H1 (cell line): ENCODE results near the gene TBC1D22A. TPM values are rescaled to one million over a fixed set of nuclear protein-coding genes. Genes with fewer than 3 reads are reported as not detected.

Experiments used
- CTCF ChIA-PET: fragments of 300-600 bp; sonication (Branson Sonifier 250); formaldehyde crosslinking; loops from one replicate; lab custom pipeline; 2021; ENCODE audit not compliant: partially characterized antibody; lab: Charles Lee
- POLR2A ChIA-PET: fragments of 300-600 bp; sonication (Branson Sonifier 250); formaldehyde crosslinking; loops from one replicate; lab custom pipeline; 2021; ENCODE audit warnings: inconsistent platforms; ENCODE audit not compliant: partially characterized antibody; lab: Charles Lee
- DNase-seq, 2 experiments: peaks; one replicate each; pipeline versions ENCODE4 v3.0.0 to v3.0.0-alpha.2; 2010 to 2022; ENCODE audit warnings: low spot score in 2 of 2, low read depth in 1 of 2, mixed read lengths in 1 of 2
- FAIRE-seq: peaks from 2 replicates; lab custom pipeline; 2011; peaks lifted over from hg19 to GRCh38; lab: Jason Lieb, UNC
- H2AFZ ChIP-seq: 2 replicates; pipeline ENCODE4 v1.8.1; 2012; ENCODE audit warnings: low read length, inconsistent platforms
- H2AK5ac ChIP-seq: 2 replicates; pipeline ENCODE4 v1.6.1; 2013; ENCODE audit warnings: low read depth, low read length
- H2BK120ac ChIP-seq: replicated peaks from 2 replicates; pipeline ENCODE3; 2013; ENCODE audit warnings: low read depth, low read length, inconsistent platforms
- H2BK12ac ChIP-seq: 2 replicates; pipeline ENCODE4 v1.6.1; 2013; ENCODE audit warnings: low read depth, low read length
- H2BK15ac ChIP-seq: 2 replicates; pipeline ENCODE4 v1.6.1; 2013; ENCODE audit warnings: low read length
- H2BK20ac ChIP-seq: 2 replicates; pipeline ENCODE4 v1.6.1; 2013; ENCODE audit warnings: low read length
- H2BK5ac ChIP-seq: 2 replicates; pipeline ENCODE4 v1.6.1; 2013; ENCODE audit warnings: low read depth, low read length
- H3K14ac ChIP-seq: 2 replicates; pipeline ENCODE4 v1.6.1; 2013; ENCODE audit warnings: inconsistent platforms; ENCODE audit not compliant: insufficient read length
- H3K18ac ChIP-seq: 2 replicates; pipeline ENCODE4 v1.6.1; 2013; ENCODE audit warnings: low read length; ENCODE audit errors: extremely low read depth
- H3K23ac ChIP-seq: 2 replicates; pipeline ENCODE4 v1.6.1; 2013; ENCODE audit warnings: inconsistent platforms; ENCODE audit not compliant: insufficient read length
- H3K23me2 ChIP-seq: 2 replicates; pipeline ENCODE4 v1.6.1; 2013; ENCODE audit warnings: low read depth, low read length
- H3K27ac ChIP-seq: 2 replicates; pipeline ENCODE4 v1.6.1; 2011; ENCODE audit warnings: low read depth, low read length, inconsistent platforms
- H3K27me3 ChIP-seq, 4 experiments: replicated peaks in 1 of 4; 1 replicate in 1 of 4; 2 replicates in 3 of 4; pipeline versions ENCODE4 v1.6.1 to v1.8.1; 2011 to 2013; ENCODE audit warnings: low read length in 3 of 4, mild to moderate bottlenecking in 3 of 4, inconsistent platforms in 2 of 4, mixed read lengths in 2 of 4, moderate library complexity in 1 of 4; ENCODE audit not compliant: control insufficient read depth in 3 of 4, insufficient read depth in 3 of 4; ENCODE audit errors: extremely low read depth in 1 of 4
- H3K36me3 ChIP-seq, 4 experiments: 2 replicates each; pipeline versions ENCODE4 v1.6.1 to v1.8.1; 2011 to 2013; ENCODE audit warnings: mild to moderate bottlenecking in 4 of 4, low read length in 3 of 4, moderate library complexity in 2 of 4, control low read depth in 1 of 4, inconsistent platforms in 1 of 4; ENCODE audit not compliant: insufficient read depth in 4 of 4, control insufficient read depth in 2 of 4
- H3K4ac ChIP-seq: replicated peaks from 2 replicates; pipeline ENCODE3; 2013; ENCODE audit warnings: low read length, low read depth, mixed read lengths, inconsistent platforms; ENCODE audit not compliant: insufficient read length
- H3K4me1 ChIP-seq, 4 experiments: replicated peaks in 1 of 4; 1 replicate in 1 of 4; 2 replicates in 3 of 4; pipeline versions ENCODE4 v1.6.1 to v1.8.1; 2011 to 2013; ENCODE audit warnings: low read length in 3 of 4, inconsistent platforms in 2 of 4, mixed read lengths in 1 of 4; ENCODE audit not compliant: insufficient read depth in 4 of 4, control insufficient read depth in 3 of 4
- H3K4me2 ChIP-seq, 2 experiments: 2 replicates each; pipeline versions ENCODE4 v1.6.1 to v1.8.1; 2011 to 2013; ENCODE audit warnings: low read depth in 2 of 2, low read length in 2 of 2, control low read depth in 1 of 2, inconsistent platforms in 1 of 2, mild to moderate bottlenecking in 1 of 2; ENCODE audit not compliant: insufficient read depth in 1 of 2
- H3K4me3 ChIP-seq, 4 experiments: fragments of 200-600, 300-600 bp in 1 of 4; sonication (generic), shearing (Covaris generic), sonication (Bioruptor Twin) in 1 of 4; 2 replicates each; pipeline versions ENCODE4 v1.5.1 to v1.8.1; 2011 to 2016; ENCODE audit warnings: low read length in 4 of 4, low read depth in 3 of 4, control low read depth in 2 of 4, inconsistent platforms in 2 of 4, mild to moderate bottlenecking in 2 of 4, mixed read lengths in 1 of 4, moderate library complexity in 1 of 4; ENCODE audit not compliant: insufficient read depth in 2 of 4; ENCODE audit errors: extremely low read depth in 1 of 4
- H3K56ac ChIP-seq: replicated peaks from 2 replicates; pipeline ENCODE3; 2013; ENCODE audit warnings: low read depth, mild to moderate bottlenecking, mixed read lengths, low read length, inconsistent platforms; ENCODE audit not compliant: insufficient read length
- H3K79me1 ChIP-seq: 2 replicates; pipeline ENCODE4 v1.6.1; 2013; ENCODE audit warnings: low read depth, low read length, control low read depth
- H3K79me2 ChIP-seq, 2 experiments: 2 replicates each; pipeline versions ENCODE4 v1.6.1 to v1.8.1; 2012 to 2013; ENCODE audit warnings: low read length in 2 of 2, mild to moderate bottlenecking in 2 of 2, inconsistent platforms in 1 of 2; ENCODE audit not compliant: insufficient read depth in 2 of 2, control insufficient read depth in 1 of 2
- H3K9ac ChIP-seq, 4 experiments: replicated peaks in 1 of 4; 1 replicate in 1 of 4; 2 replicates in 3 of 4; pipeline versions ENCODE4 v1.6.1 to v1.8.1; 2011 to 2013; ENCODE audit warnings: low read depth in 3 of 4, low read length in 3 of 4, control low read depth in 2 of 4, mild to moderate bottlenecking in 2 of 4, moderate library complexity in 2 of 4, inconsistent platforms in 1 of 4; ENCODE audit errors: extremely low read depth in 1 of 4
- H3K9me3 ChIP-seq, 2 experiments: 2 replicates each; pipeline versions ENCODE4 v1.6.1 to v1.8.1; 2012 to 2013; ENCODE audit warnings: mild to moderate bottlenecking in 2 of 2, moderate library complexity in 2 of 2, control low read depth in 1 of 2, inconsistent platforms in 1 of 2, low read depth in 1 of 2, low read length in 1 of 2, mixed read lengths in 1 of 2; ENCODE audit not compliant: insufficient read depth in 2 of 2
- H4K20me1 ChIP-seq, 2 experiments: replicated peaks in 1 of 2; 2 replicates each; pipeline versions ENCODE3 to v1.8.1; 2011 to 2013; ENCODE audit warnings: inconsistent platforms in 2 of 2, low read length in 2 of 2, mild to moderate bottlenecking in 1 of 2; ENCODE audit not compliant: insufficient read depth in 2 of 2, control insufficient read depth in 1 of 2
- H4K5ac ChIP-seq: 2 replicates; pipeline ENCODE4 v1.6.1; 2013; ENCODE audit warnings: low read length, low read depth, mixed read lengths, inconsistent platforms; ENCODE audit not compliant: insufficient read length
- H4K8ac ChIP-seq: 2 replicates; pipeline ENCODE4 v1.8.0; 2013; ENCODE audit warnings: mild to moderate bottlenecking, moderate library complexity, low read length, inconsistent platforms; ENCODE audit not compliant: insufficient read depth; ENCODE audit errors: extremely low read depth
- H4K91ac ChIP-seq: replicated peaks from 2 replicates; pipeline ENCODE3; 2013; ENCODE audit warnings: low read length, mixed read lengths, inconsistent platforms; ENCODE audit not compliant: insufficient read length
- EGR1 ChIP-seq: IDR thresholded peaks from 2 replicates; pipeline ENCODE4 v1.6.1; 2011; ENCODE audit warnings: low read depth, low read length, borderline replicate concordance
- KDM4A ChIP-seq: IDR thresholded peaks from one replicate; pipeline ENCODE4 v1.7.1; 2012; ENCODE audit warnings: low read depth, mild to moderate bottlenecking, moderate library complexity, low read length, inconsistent platforms; ENCODE audit not compliant: severe bottlenecking
- MAX ChIP-seq: IDR thresholded peaks from 2 replicates; pipeline ENCODE4 v1.6.1; 2012; ENCODE audit warnings: inconsistent platforms
- POLR2A ChIP-seq, 2 experiments: IDR thresholded peaks; 1 replicate in 1 of 2; 2 replicates in 1 of 2; pipeline ENCODE4 v1.6.1; 2011; ENCODE audit warnings: low read depth in 2 of 2, low read length in 2 of 2, mild to moderate bottlenecking in 2 of 2; ENCODE audit errors: control extremely low read depth in 1 of 2
- POLR2AphosphoS5 ChIP-seq: IDR thresholded peaks from 2 replicates; pipeline ENCODE4 v1.6.1; 2011; ENCODE audit warnings: low read depth, low read length
- TCF12 ChIP-seq: IDR thresholded peaks from 2 replicates; pipeline ENCODE4 v1.6.1; 2011; ENCODE audit warnings: low read depth, mild to moderate bottlenecking, low read length
- USF2 ChIP-seq: IDR thresholded peaks from 2 replicates; pipeline ENCODE4 v1.6.1; 2011; ENCODE audit warnings: low read length, improper control_type of control experiment
- WGBS, 2 experiments: shearing (Covaris generic) in 1 of 2; methylation state at CpG; one replicate each; pipeline versions ENCODE4 v1.1.6 to v1.1.7; 2013 to 2015; ENCODE audit warnings: low lambda C conversion rate in 2 of 2, mixed read lengths in 2 of 2, inconsistent platforms in 1 of 2, low coverage in 1 of 2, missing lambda C conversion rate in 1 of 2; ENCODE audit not compliant: insufficient replicate concordance in 2 of 2, insufficient coverage in 1 of 2, insufficient read length in 1 of 2; ENCODE audit errors: extremely low coverage in 1 of 2, missing lambda C conversion rate in 1 of 2; 5-methylcytosine and 5-hydroxymethylcytosine counted together
- polyA plus RNA-seq, 7 experiments: library from polyadenylated mRNA; depleted of rRNA in 3 of 7; stranded (reverse) in 5 of 7; unstranded in 2 of 7; fragments of >200 nt in 5 of 7; fragments of 200-250 nt in 2 of 7; gene quantifications; 1 replicate in 5 of 7; 2 replicates in 1 of 7; 4 replicates in 1 of 7; pipeline versions ENCODE4 v1.2.1 to v1.2.3, GENCODE V29; 2011 to 2013; ENCODE audit warnings: missing spikeins in 2 of 7, mixed read lengths in 2 of 7
- total RNA-seq: library from RNA; stranded (reverse); fragmentation: NEBNext Ultra II Directional; extraction: Animal tissue kit (Norgen Biotek cat#: 25700); gene quantifications from 2 replicates; pipeline ENCODE4 v1.2.1, GENCODE V29; 2021

TBC1D22A gene
- total and polyA plus RNA-seq, 2 of the 8 experiments (the other 6 are each of a cell fraction or from before 2014, with no cell fraction given): 11.9 to 18.4 TPM

GRCh38 chr22:47150426-47150825, 388.0 kb downstream of the TBC1D22A start:
- H3K4me2 ChIP-seq: no peak overlapping the region
- no peaks in the 10 kb centered on the region for H3K27me3 ChIP-seq
- H3K79me2 ChIP-seq: no peaks in the 10 kb centered on the region
- CTCF ChIA-PET: no interaction called here
- no peak overlapping the region for H2BK15ac ChIP-seq
- peaks cover 2 to 3% of the 10 kb centered on the region in 2 experiments for H4K20me1 ChIP-seq
- H2BK5ac ChIP-seq: no peak overlapping the region
- H3K4me1 ChIP-seq: no peaks in the 10 kb centered on the region
- POLR2A ChIA-PET: no interaction called here
- no peaks in the 10 kb centered on the region for H3K79me1 ChIP-seq
- H2BK12ac ChIP-seq: no peak overlapping the region
- DNase-seq (no peak), FAIRE-seq (no peak)
- no peak overlapping the region for H3K27ac ChIP-seq
- no peak overlapping the region for H2BK20ac ChIP-seq
- H3K9me3 ChIP-seq: no peaks in the 10 kb centered on the region; a peak in 1 of 4 replicates
- no peak overlapping the region for H2AK5ac ChIP-seq
- no peak overlapping the region for H3K18ac ChIP-seq
- no peaks in the 10 kb centered on the region for H3K23me2 ChIP-seq
- H2AFZ ChIP-seq: no peak overlapping the region
- H4K91ac ChIP-seq: no peak overlapping the region
- no peak overlapping the region for H3K4ac ChIP-seq
- H4K5ac ChIP-seq: no peak overlapping the region
- H3K4me3 ChIP-seq: no peak overlapping the region
- no peak overlapping the region for H3K23ac ChIP-seq
- no peaks in the 10 kb centered on the region for H3K36me3 ChIP-seq
- no peak overlapping the region for H3K14ac ChIP-seq
- 94% methylated on average over 18 of the region's 21 CpGs; no CpG with 5 or more reads in 1 of the 2 experiments for WGBS, 2 experiments
- H2BK120ac ChIP-seq: no peak overlapping the region
- H4K8ac ChIP-seq: no peak overlapping the region
- H3K56ac ChIP-seq: no peak overlapping the region
- no peak overlapping the region for H3K9ac ChIP-seq
- no peak for TF ChIP-seq POLR2AphosphoS5
- no peak for TF ChIP-seq TCF12
- no peak for TF ChIP-seq KDM4A
- TF ChIP-seq POLR2A (IDR thresholded peaks at IDR 0.05; ENCODE audit: control extremely low read depth in 1 of 2, low read depth in 2 of 2, low read length in 2 of 2): no peak
- TF ChIP-seq USF2: no peak
- TF ChIP-seq EGR1: no peak
- TF ChIP-seq MAX: no peak
